ENCODE data around the gene CUEDC2. TPM values are rescaled to one million over a fixed set of nuclear protein-coding genes. Genes with fewer than 3 reads are reported as not detected.

CUEDC2 gene
- total and polyA plus RNA-seq, 10 of the 15 experiments (the other 5 are each of a cell fraction or from before 2014, with no cell fraction given), result 20.4 to 121 (median 75.0) TPM

DNA sequence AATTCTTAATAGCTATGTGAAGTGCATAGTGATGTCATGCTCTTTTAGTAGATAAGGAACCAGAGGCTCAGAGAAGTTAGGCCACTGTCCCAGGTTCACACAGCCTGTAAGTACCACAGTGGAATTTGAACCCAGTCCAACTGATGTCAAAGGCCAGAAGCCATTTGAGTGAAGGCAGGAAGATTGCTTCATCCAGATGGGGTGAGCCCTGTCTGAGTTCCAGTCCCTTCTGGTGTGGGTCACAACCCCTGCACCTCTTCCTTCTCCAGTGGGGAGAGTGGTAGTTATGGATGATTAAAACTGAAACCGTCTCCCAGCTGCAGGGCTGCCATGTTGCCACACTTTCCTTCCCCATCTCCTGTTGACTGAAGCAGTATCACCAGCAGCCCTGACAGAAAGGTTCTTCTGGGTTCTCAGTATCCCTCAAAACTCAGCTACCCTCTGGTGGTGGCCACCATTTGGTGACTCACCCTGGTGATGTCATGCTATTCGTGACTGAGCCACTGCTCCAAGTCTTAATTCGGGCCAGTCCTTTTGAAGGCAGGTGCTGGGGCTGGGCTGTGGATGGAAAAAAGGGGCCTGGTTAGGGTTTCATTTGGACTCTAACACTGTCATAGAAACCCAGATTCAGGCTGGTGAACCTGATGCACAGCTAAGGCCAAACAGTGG is 20.4 kb upstream of the CUEDC2 start (continued):
- TF ChIP-seq REST (IDR thresholded peaks at IDR 0.05; ENCODE audit: low read depth, low read length), result no peak
- TF ChIP-seq CREM (IDR thresholded peaks at IDR 0.05; ENCODE audit: low read depth), result no peak
- TF ChIP-seq IKZF1 (conservative IDR thresholded peaks at IDR 0.05), result 0 out of 2 replicates have a peak, but pooled peaks have one; percentile 40
- TF ChIP-seq RUNX3 (IDR thresholded peaks at IDR 0.05; ENCODE audit: low read length), result 0 out of 2 replicates have a peak, but pooled peaks have one; percentile 26
- TF ChIP-seq USF2 (IDR thresholded peaks at IDR 0.05; ENCODE audit: borderline replicate concordance, low read depth, low read length), result no peak
- TF ChIP-seq, protein P1, sequence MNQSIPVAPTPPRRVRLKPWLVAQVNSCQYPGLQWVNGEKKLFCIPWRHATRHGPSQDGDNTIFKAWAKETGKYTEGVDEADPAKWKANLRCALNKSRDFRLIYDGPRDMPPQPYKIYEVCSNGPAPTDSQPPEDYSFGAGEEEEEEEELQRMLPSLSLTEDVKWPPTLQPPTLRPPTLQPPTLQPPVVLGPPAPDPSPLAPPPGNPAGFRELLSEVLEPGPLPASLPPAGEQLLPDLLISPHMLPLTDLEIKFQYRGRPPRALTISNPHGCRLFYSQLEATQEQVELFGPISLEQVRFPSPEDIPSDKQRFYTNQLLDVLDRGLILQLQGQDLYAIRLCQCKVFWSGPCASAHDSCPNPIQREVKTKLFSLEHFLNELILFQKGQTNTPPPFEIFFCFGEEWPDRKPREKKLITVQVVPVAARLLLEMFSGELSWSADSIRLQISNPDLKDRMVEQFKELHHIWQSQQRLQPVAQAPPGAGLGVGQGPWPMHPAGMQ (IDR thresholded peaks at IDR 0.05; ENCODE audit: borderline replicate concordance), result no peak
- no peak for TF ChIP-seq ZNF384 (IDR thresholded peaks at IDR 0.05; ENCODE audit: borderline replicate concordance, low read depth, low read length)
- TF ChIP-seq SPI1 (IDR thresholded peaks at IDR 0.05; ENCODE audit: borderline replicate concordance, insufficient read depth, low read depth, low read length), result no peak
- TF ChIP-seq FOXK2 (IDR thresholded peaks at IDR 0.05), result no peak
- TF ChIP-seq NFXL1 (IDR thresholded peaks at IDR 0.05; ENCODE audit: borderline replicate concordance), result no peak
- TF ChIP-seq YY1 (IDR thresholded peaks at IDR 0.05; ENCODE audit: low read depth, low read length), result peak; percentile 58
- 0 out of 4 replicates have a peak, but pooled peaks of 1 of the 2 experiments have one; percentile 15 for TF ChIP-seq ETV6 (conservative IDR thresholded peaks at IDR 0.05 in 1 of 2, IDR thresholded peaks at IDR 0.05 in 1 of 2; ENCODE audit: borderline replicate concordance in 1 of 2, low read depth in 1 of 2)
- TF ChIP-seq JUNB (IDR thresholded peaks at IDR 0.05), result peak; percentile 60; the same call in 1 of the 2 replicates
- TF ChIP-seq SMARCA5 (IDR thresholded peaks at IDR 0.05), result no peak
- 0 out of 2 replicates have a peak, but pooled peaks have one; percentile 13 for TF ChIP-seq PAX5 (IDR thresholded peaks at IDR 0.05; ENCODE audit: borderline replicate concordance, low read depth, low read length)
- TF ChIP-seq CBX5 (IDR thresholded peaks at IDR 0.05; ENCODE audit: low read depth), result no peak
- no peak for TF ChIP-seq E2F8 (IDR thresholded peaks at IDR 0.05; ENCODE audit: low read depth, partially characterized antibody)
- TF ChIP-seq EGR1 (IDR thresholded peaks at IDR 0.05; ENCODE audit: borderline replicate concordance in 1 of 2, low read depth in 2 of 2, low read length in 2 of 2), result no peak
- TF ChIP-seq ZSCAN29 (IDR thresholded peaks at IDR 0.05), result no peak
- TF ChIP-seq NFIC (IDR thresholded peaks at IDR 0.05; ENCODE audit: low read depth, low read length), result no peak
- TF ChIP-seq DPF2 (IDR thresholded peaks at IDR 0.05), result 0 out of 2 replicates have a peak, but pooled peaks have one; percentile 34
- TF ChIP-seq RCOR1 (conservative IDR thresholded peaks at IDR 0.05; ENCODE audit: low read depth, low read length), result no peak
